Ovary (tissue), 9 donors: ENCODE results near the gene SUSD3. TPM values are rescaled to one million over a fixed set of nuclear protein-coding genes. Genes with fewer than 3 reads are reported as not detected.

Source experiments
- DNase-seq, 5 donors: peaks; one replicate each; pipeline ENCODE4 v3.0.0-alpha.2; 2019 to 2020
- H3K27ac ChIP-seq, 2 donors: fragments of 200-600 bp; one replicate each; pipeline versions ENCODE4 v1.5.1 to v1.8.0; 2019 to 2022
- H3K27me3 ChIP-seq: fragments of 200-600 bp; one replicate; pipeline ENCODE4 v1.8.0; 2022
- H3K36me3 ChIP-seq: fragments of 200-600 bp; sonication (generic); one replicate; pipeline ENCODE4 v1.5.1; 2019
- H3K4me1 ChIP-seq: one replicate; pipeline ENCODE4 v1.8.1; 2013; ENCODE audit warnings: mild to moderate bottlenecking, moderate library complexity; ENCODE audit not compliant: insufficient read depth
- H3K4me3 ChIP-seq: fragments of 200-600 bp; sonication (generic); one replicate; pipeline ENCODE4 v1.5.1; 2017
- H3K9me3 ChIP-seq, 2 donors: fragments of 200-600 bp in 1 of 2; sonication (generic) in 1 of 2; one replicate each; pipeline versions ENCODE4 v1.5.1 to v1.8.1; 2013 to 2019; ENCODE audit warnings: mild to moderate bottlenecking in 1 of 2, moderate library complexity in 1 of 2
- CTCF ChIP-seq, 3 donors: fragments of 450-650 bp in 2 of 3; fragments of 200-600 bp in 1 of 3; IDR thresholded peaks; one replicate each; pipeline versions ENCODE4 v1.5.1 to v1.8.0; 2016 to 2022; ENCODE audit warnings: antibody characterized with exemption in 3 of 3, mild to moderate bottlenecking in 1 of 3
- EP300 ChIP-seq: sonication (generic); formaldehyde crosslinking; IDR thresholded peaks from one replicate; pipeline ENCODE4 v1.6.1; 2017; ENCODE audit warnings: antibody characterized with exemption
- POLR2A ChIP-seq: fragments of 450-650 bp; IDR thresholded peaks from one replicate; pipeline ENCODE4 v1.6.1; 2017; ENCODE audit warnings: antibody characterized with exemption, mild to moderate bottlenecking, moderate library complexity
- WGBS, 3 donors: extraction: QIAGEN DNeasy Blood & Tissue Kit in 1 of 3; methylation state at CpG; one replicate each; pipeline versions ENCODE4 v1.1.5 to v1.1.7; 2013 to 2017; 5-methylcytosine and 5-hydroxymethylcytosine counted together
- intact Hi-C, 4 donors: fragments of 100-400 bp; cut with DNase I; formaldehyde crosslinking; loops; one replicate each; pipeline versions ENCODE4 v1.11.0 to v1.15.1; 2022 to 2023
- polyA plus RNA-seq, 2 donors: library from polyadenylated mRNA; stranded (reverse); fragments of 200-250 nt in 1 of 2; fragments of 350-450 nt in 1 of 2; fragmentation: Illumina TruSeq in 1 of 2; extraction: RNeasy Lipid Tissue Mini Kit (QIAGEN cat#74804) in 1 of 2; gene quantifications; one replicate each; pipeline ENCODE4 v1.2.3, GENCODE V29; 2013 to 2014
- total RNA-seq, 7 donors: library from RNA; depleted of rRNA in 2 of 7; stranded (reverse); fragments of >200 nt in 2 of 7; fragmentation: NEBNext Ultra II Directional in 3 of 7; extraction: Animal tissue kit (Norgen Biotek cat#: 25700) in 3 of 7; gene quantifications; one replicate each; pipeline versions ENCODE4 v1.1.0 to v1.2.4, GENCODE V29; 2016 to 2023
- donor health status: DM: no; HTN: no; CAD: no; lungs with moderate emphysema.
- donor health status: DM: no; HTN: no; CAD: no.
- donor health status: Bipolar disorder and iron deficiency.
- donor health status: DM: yes; HTN: yes; CAD: no.
- donor health status: DM: no; HTN: no; CAD: no.
- donor health status: DM: yes; HTN: yes; CAD: no.

SUSD3 gene
- total and polyA plus RNA-seq, 9 donors: 9.6 to 66.1 (median 42.4) TPM

GRCh38 chr9:93118863-93119702, 60.6 kb downstream of the SUSD3 start:
- H3K9me3 ChIP-seq: no peaks in the 10 kb centered on the region
- H3K27me3 ChIP-seq: no peaks in the 10 kb centered on the region
- H3K27ac ChIP-seq: peak overlapping the region in 1 of 2 donors; percentile 65
- DNase-seq: peak; percentile 13 to 46 (median 33)
- TF ChIP-seq EP300: no peak
- TF ChIP-seq POLR2A: no peak
- no peak for TF ChIP-seq CTCF (IDR thresholded peaks at IDR 0.05)
- intact Hi-C loops: no loop called here
- peaks cover 16% of the 10 kb centered on the region for H3K4me1 ChIP-seq
- no peak overlapping the region for H3K4me3 ChIP-seq
- WGBS, 3 donors: 83 to 93% (median 87%) methylated on average over 11 to 12 of the region's 12 CpGs
- no peaks in the 10 kb centered on the region for H3K36me3 ChIP-seq

GRCh38 chr9:93119703-93119952, 61.1 kb downstream of the SUSD3 start:
- H3K4me1 ChIP-seq: peaks cover 16% of the 10 kb centered on the region
- DNase-seq: no peak
- H3K27me3 ChIP-seq: no peaks in the 10 kb centered on the region
- no peaks in the 10 kb centered on the region for H3K36me3 ChIP-seq
- TF ChIP-seq CTCF (IDR thresholded peaks at IDR 0.05) (no peak), EP300 (no peak), POLR2A (no peak)
- H3K27ac ChIP-seq: peak overlapping the region in 1 of 2 donors; percentile 65
- no peak overlapping the region for H3K4me3 ChIP-seq
- H3K9me3 ChIP-seq: no peaks in the 10 kb centered on the region
- WGBS, 3 donors: 40 to 66% (median 44%) methylated on average over 5 of the region's 5 CpGs
- intact Hi-C loops: no loop called here

- H3K4me3 ChIP-seq: no peak overlapping the region
Measured at GRCh38 chr9:93119953-93120845, 61.7 kb downstream of the SUSD3 start.

More at GRCh38 chr9:93119953-93120845, 61.7 kb downstream of the SUSD3 start:
- peaks cover 16% of the 10 kb centered on the region for H3K4me1 ChIP-seq
- no peaks in the 10 kb centered on the region for H3K36me3 ChIP-seq
- peak overlapping the region in 1 of 2 donors; percentile 68 for H3K27ac ChIP-seq
- TF ChIP-seq CTCF (IDR thresholded peaks at IDR 0.05) (peak in 2 of 3 donors; percentile 63 to 64), POLR2A (no peak)
- H3K9me3 ChIP-seq: no peaks in the 10 kb centered on the region
- 32 to 38% (median 38%) methylated on average over 23 of the region's 23 CpGs for WGBS, 3 donors
- intact Hi-C loops: no loop called here
- H3K27me3 ChIP-seq: no peaks in the 10 kb centered on the region
- peak; percentile 91 to 97 (median 96) for DNase-seq
